K562 (cell line): ENCODE data around the gene OR4D2. TPM values are rescaled to one million over a fixed set of nuclear protein-coding genes. Genes with fewer than 3 reads are reported as not detected.

Experiments used
- ARID1B ChIP-seq: fragments of 450-650 bp; IDR thresholded peaks from 2 replicates; pipeline ENCODE4 v1.6.1; 2016; ENCODE audit warnings: antibody characterized with exemption, mild to moderate bottlenecking, inconsistent platforms
- CAMTA2 ChIP-seq: fragments of 250-450 bp; sonication (Bioruptor Pico); conservative IDR thresholded peaks from 2 replicates; pipeline ENCODE4 v1.5.1; 2022
- CXXC5 ChIP-seq: fragments of 250-450 bp; sonication (Bioruptor Pico); IDR thresholded peaks from 2 replicates; pipeline ENCODE4 v1.8.0; 2022; ENCODE audit warnings: inconsistent platforms, mild to moderate bottlenecking, moderate library complexity
- MEF2A ChIP-seq: IDR thresholded peaks from 2 replicates; pipeline ENCODE4 v1.6.1; 2011; ENCODE audit warnings: low read depth, mild to moderate bottlenecking, low read length, moderate library complexity; ENCODE audit not compliant: control insufficient read depth
- RAD51 ChIP-seq: fragments of 450-650 bp; IDR thresholded peaks from 2 replicates; pipeline ENCODE4 v1.7.1; 2016; ENCODE audit warnings: low read depth, mild to moderate bottlenecking, borderline replicate concordance
- RBM14 ChIP-seq: fragments of 200-400 bp; formaldehyde crosslinking; IDR thresholded peaks from 2 replicates; pipeline ENCODE4 v1.6.1; 2018; ENCODE audit warnings: low read depth, mild to moderate bottlenecking, low read length, moderate library complexity, borderline replicate concordance; ENCODE audit not compliant: insufficient read depth
- SRSF9 ChIP-seq: fragments of 200-400 bp; formaldehyde crosslinking; IDR thresholded peaks from 2 replicates; pipeline ENCODE4 v1.6.1; 2017; ENCODE audit warnings: low read depth, low read length, borderline replicate concordance
- TGIF2 ChIP-seq: sonication (generic); formaldehyde crosslinking; IDR thresholded peaks from 2 replicates; pipeline ENCODE4 v1.8.1; 2022; ENCODE audit warnings: mild to moderate bottlenecking, missing genetic modification reagents, moderate library complexity
- polyA plus RNA-seq, 8 experiments: library from polyadenylated mRNA; depleted of rRNA in 4 of 8; stranded (reverse) in 5 of 8; unstranded in 3 of 8; fragments of >200 nt; fragmentation: Nextera tagmentation in 2 of 8; fragmentation: Illumina TruSeq in 1 of 8; extraction: Ambion mirVana in 2 of 8; extraction: Trizol in 1 of 8; gene quantifications; 2 replicates each; pipeline versions ENCODE4 v1.2.1 to v1.2.3, GENCODE V29; 2011 to 2014; ENCODE audit warnings: inconsistent platforms in 1 of 8, missing spikeins in 1 of 8
- total RNA-seq, 7 experiments: library from RNA; depleted of rRNA in 6 of 7; stranded (reverse); fragments of >200 nt in 6 of 7; fragmentation: Illumina TruSeq in 2 of 7; extraction: Trizol in 2 of 7; gene quantifications; 2 replicates each; pipeline versions ENCODE4 v1.2.1 to v1.2.3, GENCODE V29; 2011 to 2021; ENCODE audit warnings: low replicate concordance in 1 of 7
- TF ChIP-seq, protein P1 (sequence below): sonication (generic); formaldehyde crosslinking; IDR thresholded peaks from 2 replicates; pipeline ENCODE4 v1.8.0; 2023; ENCODE audit warnings: mild to moderate bottlenecking, missing genetic modification reagents
- TF ChIP-seq, protein P2 (sequence below): sonication (generic); formaldehyde crosslinking; IDR thresholded peaks from 2 replicates; pipeline ENCODE4 v1.8.0; 2022; ENCODE audit warnings: missing genetic modification reagents, mild to moderate bottlenecking, borderline replicate concordance
- TF ChIP-seq, protein P3 (sequence below): sonication (generic); formaldehyde crosslinking; IDR thresholded peaks from 2 replicates; pipeline ENCODE4 v1.8.1; 2023; ENCODE audit warnings: missing genetic modification reagents, mild to moderate bottlenecking, borderline replicate concordance
- TF ChIP-seq, protein P4 (sequence below): fragments of 450-650 bp; formaldehyde crosslinking; IDR thresholded peaks from 2 replicates; pipeline ENCODE4 v1.4.0; 2020; ENCODE audit warnings: mild to moderate bottlenecking, moderate library complexity
- TF ChIP-seq, protein P5 (sequence below): sonication (generic); formaldehyde crosslinking; IDR thresholded peaks from 2 replicates; pipeline ENCODE4 v1.5.0; 2020; ENCODE audit warnings: missing genetic modification reagents

Gene OR4D2
- total and polyA plus RNA-seq, 9 of the 15 experiments (the other 6 are each of a cell fraction or from before 2014, with no cell fraction given): not detected

DNA sequence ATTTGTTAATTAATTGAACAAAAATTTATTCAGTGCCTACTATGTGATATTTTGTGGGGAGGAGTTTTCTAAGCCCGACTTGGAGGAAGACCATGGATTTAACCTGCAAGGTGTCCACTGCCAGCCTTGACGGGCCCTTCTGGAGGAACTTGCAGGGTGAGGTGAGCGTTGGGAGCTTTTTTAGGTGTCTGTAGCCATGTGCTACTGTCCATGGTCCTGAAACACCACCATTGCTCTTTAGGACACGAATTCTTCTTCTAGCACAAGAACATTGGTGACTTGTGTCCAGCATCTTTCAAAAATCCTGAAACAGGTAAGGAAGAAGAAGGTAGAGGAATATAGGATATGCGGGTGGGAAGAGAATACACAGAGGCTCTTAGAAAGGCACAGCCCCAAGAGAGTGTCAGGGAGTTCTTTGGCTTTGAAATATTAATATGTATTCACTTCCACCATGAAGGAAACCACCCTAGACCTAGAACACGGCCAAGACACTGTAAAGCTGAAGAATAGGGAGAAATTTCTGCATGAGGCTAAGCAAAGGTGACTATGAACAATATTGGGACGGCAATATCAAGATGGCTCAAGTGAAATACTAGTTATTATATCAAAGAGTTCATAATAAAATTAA is 46.5 kb upstream of the OR4D2 start (continued):
- TF ChIP-seq, protein P1, sequence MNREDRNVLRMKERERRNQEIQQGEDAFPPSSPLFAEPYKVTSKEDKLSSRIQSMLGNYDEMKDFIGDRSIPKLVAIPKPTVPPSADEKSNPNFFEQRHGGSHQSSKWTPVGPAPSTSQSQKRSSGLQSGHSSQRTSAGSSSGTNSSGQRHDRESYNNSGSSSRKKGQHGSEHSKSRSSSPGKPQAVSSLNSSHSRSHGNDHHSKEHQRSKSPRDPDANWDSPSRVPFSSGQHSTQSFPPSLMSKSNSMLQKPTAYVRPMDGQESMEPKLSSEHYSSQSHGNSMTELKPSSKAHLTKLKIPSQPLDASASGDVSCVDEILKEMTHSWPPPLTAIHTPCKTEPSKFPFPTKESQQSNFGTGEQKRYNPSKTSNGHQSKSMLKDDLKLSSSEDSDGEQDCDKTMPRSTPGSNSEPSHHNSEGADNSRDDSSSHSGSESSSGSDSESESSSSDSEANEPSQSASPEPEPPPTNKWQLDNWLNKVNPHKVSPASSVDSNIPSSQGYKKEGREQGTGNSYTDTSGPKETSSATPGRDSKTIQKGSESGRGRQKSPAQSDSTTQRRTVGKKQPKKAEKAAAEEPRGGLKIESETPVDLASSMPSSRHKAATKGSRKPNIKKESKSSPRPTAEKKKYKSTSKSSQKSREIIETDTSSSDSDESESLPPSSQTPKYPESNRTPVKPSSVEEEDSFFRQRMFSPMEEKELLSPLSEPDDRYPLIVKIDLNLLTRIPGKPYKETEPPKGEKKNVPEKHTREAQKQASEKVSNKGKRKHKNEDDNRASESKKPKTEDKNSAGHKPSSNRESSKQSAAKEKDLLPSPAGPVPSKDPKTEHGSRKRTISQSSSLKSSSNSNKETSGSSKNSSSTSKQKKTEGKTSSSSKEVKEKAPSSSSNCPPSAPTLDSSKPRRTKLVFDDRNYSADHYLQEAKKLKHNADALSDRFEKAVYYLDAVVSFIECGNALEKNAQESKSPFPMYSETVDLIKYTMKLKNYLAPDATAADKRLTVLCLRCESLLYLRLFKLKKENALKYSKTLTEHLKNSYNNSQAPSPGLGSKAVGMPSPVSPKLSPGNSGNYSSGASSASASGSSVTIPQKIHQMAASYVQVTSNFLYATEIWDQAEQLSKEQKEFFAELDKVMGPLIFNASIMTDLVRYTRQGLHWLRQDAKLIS (CRISPR knock-in tag): 0 out of 2 replicates have a peak, but pooled peaks have one; percentile 34
- TF ChIP-seq MEF2A: no peak
- TF ChIP-seq RAD51: no peak
- TF ChIP-seq, protein P2, sequence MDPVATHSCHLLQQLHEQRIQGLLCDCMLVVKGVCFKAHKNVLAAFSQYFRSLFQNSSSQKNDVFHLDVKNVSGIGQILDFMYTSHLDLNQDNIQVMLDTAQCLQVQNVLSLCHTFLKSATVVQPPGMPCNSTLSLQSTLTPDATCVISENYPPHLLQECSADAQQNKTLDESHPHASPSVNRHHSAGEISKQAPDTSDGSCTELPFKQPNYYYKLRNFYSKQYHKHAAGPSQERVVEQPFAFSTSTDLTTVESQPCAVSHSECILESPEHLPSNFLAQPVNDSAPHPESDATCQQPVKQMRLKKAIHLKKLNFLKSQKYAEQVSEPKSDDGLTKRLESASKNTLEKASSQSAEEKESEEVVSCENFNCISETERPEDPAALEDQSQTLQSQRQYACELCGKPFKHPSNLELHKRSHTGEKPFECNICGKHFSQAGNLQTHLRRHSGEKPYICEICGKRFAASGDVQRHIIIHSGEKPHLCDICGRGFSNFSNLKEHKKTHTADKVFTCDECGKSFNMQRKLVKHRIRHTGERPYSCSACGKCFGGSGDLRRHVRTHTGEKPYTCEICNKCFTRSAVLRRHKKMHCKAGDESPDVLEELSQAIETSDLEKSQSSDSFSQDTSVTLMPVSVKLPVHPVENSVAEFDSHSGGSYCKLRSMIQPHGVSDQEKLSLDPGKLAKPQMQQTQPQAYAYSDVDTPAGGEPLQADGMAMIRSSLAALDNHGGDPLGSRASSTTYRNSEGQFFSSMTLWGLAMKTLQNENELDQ (CRISPR knock-in tag): no peak
- TF ChIP-seq, protein P3, sequence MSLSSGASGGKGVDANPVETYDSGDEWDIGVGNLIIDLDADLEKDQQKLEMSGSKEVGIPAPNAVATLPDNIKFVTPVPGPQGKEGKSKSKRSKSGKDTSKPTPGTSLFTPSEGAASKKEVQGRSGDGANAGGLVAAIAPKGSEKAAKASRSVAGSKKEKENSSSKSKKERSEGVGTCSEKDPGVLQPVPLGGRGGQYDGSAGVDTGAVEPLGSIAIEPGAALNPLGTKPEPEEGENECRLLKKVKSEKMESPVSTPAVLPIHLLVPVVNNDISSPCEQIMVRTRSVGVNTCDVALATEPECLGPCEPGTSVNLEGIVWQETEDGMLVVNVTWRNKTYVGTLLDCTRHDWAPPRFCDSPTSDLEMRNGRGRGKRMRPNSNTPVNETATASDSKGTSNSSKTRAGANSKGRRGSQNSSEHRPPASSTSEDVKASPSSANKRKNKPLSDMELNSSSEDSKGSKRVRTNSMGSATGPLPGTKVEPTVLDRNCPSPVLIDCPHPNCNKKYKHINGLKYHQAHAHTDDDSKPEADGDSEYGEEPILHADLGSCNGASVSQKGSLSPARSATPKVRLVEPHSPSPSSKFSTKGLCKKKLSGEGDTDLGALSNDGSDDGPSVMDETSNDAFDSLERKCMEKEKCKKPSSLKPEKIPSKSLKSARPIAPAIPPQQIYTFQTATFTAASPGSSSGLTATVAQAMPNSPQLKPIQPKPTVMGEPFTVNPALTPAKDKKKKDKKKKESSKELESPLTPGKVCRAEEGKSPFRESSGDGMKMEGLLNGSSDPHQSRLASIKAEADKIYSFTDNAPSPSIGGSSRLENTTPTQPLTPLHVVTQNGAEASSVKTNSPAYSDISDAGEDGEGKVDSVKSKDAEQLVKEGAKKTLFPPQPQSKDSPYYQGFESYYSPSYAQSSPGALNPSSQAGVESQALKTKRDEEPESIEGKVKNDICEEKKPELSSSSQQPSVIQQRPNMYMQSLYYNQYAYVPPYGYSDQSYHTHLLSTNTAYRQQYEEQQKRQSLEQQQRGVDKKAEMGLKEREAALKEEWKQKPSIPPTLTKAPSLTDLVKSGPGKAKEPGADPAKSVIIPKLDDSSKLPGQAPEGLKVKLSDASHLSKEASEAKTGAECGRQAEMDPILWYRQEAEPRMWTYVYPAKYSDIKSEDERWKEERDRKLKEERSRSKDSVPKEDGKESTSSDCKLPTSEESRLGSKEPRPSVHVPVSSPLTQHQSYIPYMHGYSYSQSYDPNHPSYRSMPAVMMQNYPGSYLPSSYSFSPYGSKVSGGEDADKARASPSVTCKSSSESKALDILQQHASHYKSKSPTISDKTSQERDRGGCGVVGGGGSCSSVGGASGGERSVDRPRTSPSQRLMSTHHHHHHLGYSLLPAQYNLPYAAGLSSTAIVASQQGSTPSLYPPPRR (CRISPR knock-in tag): 0 out of 2 replicates have a peak, but pooled peaks have one; percentile 34
- TF ChIP-seq, protein P4, sequence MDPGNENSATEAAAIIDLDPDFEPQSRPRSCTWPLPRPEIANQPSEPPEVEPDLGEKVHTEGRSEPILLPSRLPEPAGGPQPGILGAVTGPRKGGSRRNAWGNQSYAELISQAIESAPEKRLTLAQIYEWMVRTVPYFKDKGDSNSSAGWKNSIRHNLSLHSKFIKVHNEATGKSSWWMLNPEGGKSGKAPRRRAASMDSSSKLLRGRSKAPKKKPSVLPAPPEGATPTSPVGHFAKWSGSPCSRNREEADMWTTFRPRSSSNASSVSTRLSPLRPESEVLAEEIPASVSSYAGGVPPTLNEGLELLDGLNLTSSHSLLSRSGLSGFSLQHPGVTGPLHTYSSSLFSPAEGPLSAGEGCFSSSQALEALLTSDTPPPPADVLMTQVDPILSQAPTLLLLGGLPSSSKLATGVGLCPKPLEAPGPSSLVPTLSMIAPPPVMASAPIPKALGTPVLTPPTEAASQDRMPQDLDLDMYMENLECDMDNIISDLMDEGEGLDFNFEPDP (CRISPR knock-in tag): no peak
- TF ChIP-seq RBM14: no peak
- TF ChIP-seq, protein P5, sequence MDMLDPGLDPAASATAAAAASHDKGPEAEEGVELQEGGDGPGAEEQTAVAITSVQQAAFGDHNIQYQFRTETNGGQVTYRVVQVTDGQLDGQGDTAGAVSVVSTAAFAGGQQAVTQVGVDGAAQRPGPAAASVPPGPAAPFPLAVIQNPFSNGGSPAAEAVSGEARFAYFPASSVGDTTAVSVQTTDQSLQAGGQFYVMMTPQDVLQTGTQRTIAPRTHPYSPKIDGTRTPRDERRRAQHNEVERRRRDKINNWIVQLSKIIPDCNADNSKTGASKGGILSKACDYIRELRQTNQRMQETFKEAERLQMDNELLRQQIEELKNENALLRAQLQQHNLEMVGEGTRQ (CRISPR knock-in tag): no peak; the same call in 1 of the 2 replicates
- no peak for TF ChIP-seq ARID1B
- 0 out of 2 replicates have a peak, but pooled peaks have one; percentile 26 for TF ChIP-seq CXXC5 (CRISPR knock-in tag)
- TF ChIP-seq TGIF2 (CRISPR knock-in tag): peak; percentile 16; the same call in 1 of the 2 replicates
- TF ChIP-seq CAMTA2 (CRISPR knock-in tag): no peak
- no peak for TF ChIP-seq SRSF9
